ENCODE results near the gene AMPH. TPM values are rescaled to one million over a fixed set of nuclear protein-coding genes. Genes with fewer than 3 reads are reported as not detected.

The AMPH gene
- total RNA-seq, 1 donor from 2014 or later = 32.4 TPM

- Mint-ChIP-seq H3K9me3 (no peaks in the 10 kb centered on the region), H3K36me3 (ENCODE audit: low read depth) (no peaks in the 10 kb centered on the region), H3K27ac (ENCODE audit: unreplicated experiment) (no peak overlapping the region), H3K27me3 (ENCODE audit: low read depth) (no peaks in the 10 kb centered on the region), H3K4me1 (peaks cover 7% of the 10 kb centered on the region), H3K4me3 (no peak overlapping the region)
- no peak for TF ChIP-seq CTCF (conservative IDR thresholded peaks at IDR 0.05)
- no peak for DNase-seq (ENCODE audit: low read depth, low spot score)
Observed at GRCh38 chr7:38550836-38551235, 80.3 kb downstream of the AMPH start.

- Mint-ChIP-seq H3K27ac (ENCODE audit: unreplicated experiment) (no peak overlapping the region), H3K9me3 (no peaks in the 10 kb centered on the region), H3K27me3 (ENCODE audit: low read depth) (no peaks in the 10 kb centered on the region)
Observed at GRCh38 chr7:38548605-38549004, 82.6 kb downstream of the AMPH start.

GRCh38 chr7:38546763-38547162 is 84.4 kb downstream of the AMPH start:
- H3K4me1 Mint-ChIP-seq = peaks cover 7% of the 10 kb centered on the region
- no peak for DNase-seq (ENCODE audit: low read depth, low spot score)
- no peak for TF ChIP-seq CTCF (conservative IDR thresholded peaks at IDR 0.05)
- H3K27me3 Mint-ChIP-seq (ENCODE audit: low read depth) = no peaks in the 10 kb centered on the region
- no peaks in the 10 kb centered on the region for H3K36me3 Mint-ChIP-seq (ENCODE audit: low read depth)
- H3K4me3 Mint-ChIP-seq = no peak overlapping the region
- no peak overlapping the region for H3K27ac Mint-ChIP-seq (ENCODE audit: unreplicated experiment)
- H3K9me3 Mint-ChIP-seq = no peaks in the 10 kb centered on the region

More at GRCh38 chr7:38548605-38549004, 82.6 kb downstream of the AMPH start:
- DNase-seq (ENCODE audit: low read depth, low spot score) = no peak
- Mint-ChIP-seq H3K4me1 (peaks cover 7% of the 10 kb centered on the region), H3K4me3 (no peak overlapping the region), H3K36me3 (ENCODE audit: low read depth) (no peaks in the 10 kb centered on the region)
- TF ChIP-seq CTCF (conservative IDR thresholded peaks at IDR 0.05) = no peak

GRCh38 chr7:38545977-38546376 is 85.2 kb downstream of the AMPH start:
- H3K36me3 Mint-ChIP-seq (ENCODE audit: low read depth) = no peaks in the 10 kb centered on the region
- DNase-seq (ENCODE audit: low read depth, low spot score) = no peak
- no peak overlapping the region for H3K4me3 Mint-ChIP-seq

GRCh38 chr7:38542156-38542555 is 89.0 kb downstream of the AMPH start:
- Mint-ChIP-seq H3K9me3 (peaks cover 3% of the 10 kb centered on the region), H3K36me3 (ENCODE audit: low read depth) (peaks cover 6% of the 10 kb centered on the region), H3K27me3 (ENCODE audit: low read depth) (no peaks in the 10 kb centered on the region), H3K27ac (ENCODE audit: unreplicated experiment) (no peak overlapping the region), H3K4me1 (peaks cover 2% of the 10 kb centered on the region), H3K4me3 (no peak overlapping the region)
- DNase-seq (ENCODE audit: low read depth, low spot score) = no peak
- TF ChIP-seq CTCF (conservative IDR thresholded peaks at IDR 0.05) = no peak

More at GRCh38 chr7:38545977-38546376, 85.2 kb downstream of the AMPH start:
- no peaks in the 10 kb centered on the region for H3K9me3 Mint-ChIP-seq
- no peak overlapping the region for H3K27ac Mint-ChIP-seq (ENCODE audit: unreplicated experiment)
- H3K27me3 Mint-ChIP-seq (ENCODE audit: low read depth) = no peaks in the 10 kb centered on the region
- TF ChIP-seq CTCF (conservative IDR thresholded peaks at IDR 0.05) = no peak
- H3K4me1 Mint-ChIP-seq = peaks cover 7% of the 10 kb centered on the region

- no peak for DNase-seq (ENCODE audit: low read depth, low spot score)
- Mint-ChIP-seq H3K27me3 (ENCODE audit: low read depth) (no peaks in the 10 kb centered on the region), H3K9me3 (peaks cover 3% of the 10 kb centered on the region), H3K27ac (ENCODE audit: unreplicated experiment) (no peak overlapping the region), H3K36me3 (ENCODE audit: low read depth) (peaks cover 6% of the 10 kb centered on the region), H3K4me3 (no peak overlapping the region), H3K4me1 (no peaks in the 10 kb centered on the region)
- no peak for TF ChIP-seq CTCF (conservative IDR thresholded peaks at IDR 0.05)
Observed at GRCh38 chr7:38541440-38541839, 89.7 kb downstream of the AMPH start.

All from neural crest cell (in vitro differentiated cells).